Nephron progenitor cell (in vitro differentiated cells): ENCODE results near the gene SEL1L3.

ENCODE experiments used
- DNase-seq: peaks from one replicate; pipeline ENCODE4 v3.0.0; 2021
- H3K27ac Mint-ChIP-seq: 2 replicates; pipeline ENCODE4 v1.8.0; 2021; ENCODE audit warnings: mild to moderate bottlenecking, moderate library complexity, mixed read lengths
- H3K27me3 Mint-ChIP-seq: 2 replicates; pipeline ENCODE4 v1.8.0; 2021; ENCODE audit warnings: mild to moderate bottlenecking, low read depth, mixed read lengths; ENCODE audit not compliant: poor library complexity
- H3K36me3 Mint-ChIP-seq: 2 replicates; pipeline ENCODE4 v1.8.0; 2021; ENCODE audit warnings: low read depth, mixed read lengths
- H3K4me1 Mint-ChIP-seq: 2 replicates; pipeline ENCODE4 v1.8.0; 2021; ENCODE audit warnings: mixed read lengths
- H3K4me3 Mint-ChIP-seq: 2 replicates; pipeline ENCODE4 v1.8.0; 2021; ENCODE audit warnings: mild to moderate bottlenecking, moderate library complexity, mixed read lengths
- H3K9me3 Mint-ChIP-seq: 2 replicates; pipeline ENCODE4 v1.8.0; 2021; ENCODE audit warnings: mild to moderate bottlenecking, moderate library complexity, mixed read lengths
- TF ChIP-seq, protein P1 (sequence below): fragments of 200-600 bp; sonication (generic); IDR thresholded peaks from 2 replicates; pipeline ENCODE4 v1.5.0; 2021; ENCODE audit warnings: antibody characterized with exemption

Gene SEL1L3

GRCh38 chr4:25903900-25904747 lies 41.3 kb upstream of the SEL1L3 start:
- no peak overlapping the region for H3K4me3 Mint-ChIP-seq

GRCh38 chr4:25901030-25901430 lies 38.2 kb upstream of the SEL1L3 start:
- TF ChIP-seq, protein P1, sequence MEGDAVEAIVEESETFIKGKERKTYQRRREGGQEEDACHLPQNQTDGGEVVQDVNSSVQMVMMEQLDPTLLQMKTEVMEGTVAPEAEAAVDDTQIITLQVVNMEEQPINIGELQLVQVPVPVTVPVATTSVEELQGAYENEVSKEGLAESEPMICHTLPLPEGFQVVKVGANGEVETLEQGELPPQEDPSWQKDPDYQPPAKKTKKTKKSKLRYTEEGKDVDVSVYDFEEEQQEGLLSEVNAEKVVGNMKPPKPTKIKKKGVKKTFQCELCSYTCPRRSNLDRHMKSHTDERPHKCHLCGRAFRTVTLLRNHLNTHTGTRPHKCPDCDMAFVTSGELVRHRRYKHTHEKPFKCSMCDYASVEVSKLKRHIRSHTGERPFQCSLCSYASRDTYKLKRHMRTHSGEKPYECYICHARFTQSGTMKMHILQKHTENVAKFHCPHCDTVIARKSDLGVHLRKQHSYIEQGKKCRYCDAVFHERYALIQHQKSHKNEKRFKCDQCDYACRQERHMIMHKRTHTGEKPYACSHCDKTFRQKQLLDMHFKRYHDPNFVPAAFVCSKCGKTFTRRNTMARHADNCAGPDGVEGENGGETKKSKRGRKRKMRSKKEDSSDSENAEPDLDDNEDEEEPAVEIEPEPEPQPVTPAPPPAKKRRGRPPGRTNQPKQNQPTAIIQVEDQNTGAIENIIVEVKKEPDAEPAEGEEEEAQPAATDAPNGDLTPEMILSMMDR = no peak
- Mint-ChIP-seq H3K4me3 (no peak overlapping the region), H3K9me3 (no peaks in the 10 kb centered on the region), H3K36me3 (no peaks in the 10 kb centered on the region), H3K27ac (no peak overlapping the region), H3K27me3 (peaks cover 4% of the 10 kb centered on the region), H3K4me1 (peaks cover 7% of the 10 kb centered on the region)
- no peak for DNase-seq

More at GRCh38 chr4:25903900-25904747, 41.3 kb upstream of the SEL1L3 start:
- H3K36me3 Mint-ChIP-seq = no peaks in the 10 kb centered on the region
- H3K9me3 Mint-ChIP-seq = peaks cover 13% of the 10 kb centered on the region
- H3K4me1 Mint-ChIP-seq = peaks cover 7% of the 10 kb centered on the region
- H3K27ac Mint-ChIP-seq = no peak overlapping the region
- DNase-seq = no peak
- H3K27me3 Mint-ChIP-seq = peaks cover 18% of the 10 kb centered on the region
- TF ChIP-seq, protein P1 = no peak

DNA sequence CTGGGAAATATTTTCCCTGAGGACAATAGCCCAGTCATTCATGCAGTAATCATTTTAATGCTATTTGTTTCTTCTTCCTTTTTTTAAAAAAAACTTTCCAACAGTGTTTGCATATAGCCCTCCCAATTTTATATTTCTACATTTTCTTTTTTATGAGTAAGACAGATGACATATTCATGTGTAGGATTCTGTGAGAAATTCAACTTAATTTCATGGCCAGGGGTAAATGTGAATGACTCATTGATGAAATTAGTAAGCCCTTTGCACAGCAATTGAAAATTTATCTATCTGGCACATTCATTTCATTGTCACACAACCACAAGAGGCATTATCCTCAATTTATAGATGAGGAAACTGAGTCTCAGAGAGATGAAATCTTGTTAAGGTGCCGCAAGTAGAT lies 37.5 kb upstream of the SEL1L3 start:
- H3K4me1 Mint-ChIP-seq = peaks cover 7% of the 10 kb centered on the region
- no peaks in the 10 kb centered on the region for H3K9me3 Mint-ChIP-seq
- DNase-seq = no peak
- no peak overlapping the region for H3K4me3 Mint-ChIP-seq
- no peak overlapping the region for H3K27ac Mint-ChIP-seq
- H3K36me3 Mint-ChIP-seq = no peaks in the 10 kb centered on the region
- H3K27me3 Mint-ChIP-seq = peaks cover 4% of the 10 kb centered on the region
- TF ChIP-seq, protein P1 = no peak

DNA sequence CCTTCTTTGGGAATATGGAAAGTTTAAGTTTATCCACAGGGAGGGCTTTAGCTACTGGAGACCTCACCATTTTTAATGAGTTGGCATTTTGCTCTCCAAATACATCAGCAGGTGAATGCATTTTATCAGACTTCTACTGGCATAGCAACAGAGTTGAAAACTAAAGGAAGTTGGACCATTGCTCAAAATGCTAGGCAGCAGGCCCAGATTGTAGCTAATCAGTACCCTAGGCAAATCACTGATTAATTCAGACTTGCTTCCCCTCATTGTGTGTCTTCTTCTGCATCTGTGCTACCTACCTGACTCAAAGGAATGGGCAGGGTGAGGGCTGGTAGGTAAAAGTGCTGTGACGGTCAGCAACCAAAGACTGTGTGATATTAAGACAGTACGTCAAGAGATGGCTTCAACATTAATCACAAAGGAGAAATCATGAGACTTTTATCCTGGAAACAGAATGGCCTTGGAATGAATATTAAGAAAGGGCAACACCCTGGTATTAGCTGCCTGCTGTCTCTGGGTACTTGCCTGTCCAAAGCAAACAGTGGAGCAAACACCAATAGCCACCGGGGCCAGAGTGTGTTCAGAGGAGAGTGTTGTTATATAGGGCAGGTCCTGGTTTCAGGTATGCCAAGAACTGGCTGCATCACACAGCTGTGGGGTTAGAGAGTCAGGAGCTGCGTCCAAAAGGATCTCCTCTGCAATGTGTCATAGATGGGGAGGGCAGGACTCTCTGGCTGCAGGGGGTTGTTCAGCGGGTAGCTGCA lies 34.2 kb upstream of the SEL1L3 start:
- no peak overlapping the region for H3K27ac Mint-ChIP-seq
- no peaks in the 10 kb centered on the region for H3K36me3 Mint-ChIP-seq
- peaks cover under 1% of the 10 kb centered on the region for H3K4me1 Mint-ChIP-seq
- H3K4me3 Mint-ChIP-seq = no peak overlapping the region
- no peak for DNase-seq
- peaks cover 7% of the 10 kb centered on the region for H3K27me3 Mint-ChIP-seq
- TF ChIP-seq, protein P1 = no peak
- no peaks in the 10 kb centered on the region for H3K9me3 Mint-ChIP-seq

DNA sequence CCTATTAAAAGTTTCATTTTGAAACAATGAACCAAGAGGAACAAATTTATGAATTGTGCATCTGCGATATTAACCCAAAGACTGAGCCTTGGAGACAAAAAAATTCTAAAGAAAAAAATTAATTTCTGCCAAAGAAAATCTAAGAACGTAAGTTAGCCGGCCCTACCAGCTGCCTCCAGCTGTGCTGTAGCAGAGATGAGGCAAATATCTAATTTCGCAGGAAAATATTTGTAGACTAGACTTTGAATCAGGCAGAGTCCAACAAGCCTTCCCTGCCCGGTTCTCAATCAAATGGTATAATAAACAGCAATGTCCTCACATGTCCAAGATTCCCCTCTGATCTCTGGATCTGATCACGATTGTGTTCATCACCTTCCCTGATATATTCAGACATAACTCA lies 30.0 kb upstream of the SEL1L3 start:
- H3K9me3 Mint-ChIP-seq = no peaks in the 10 kb centered on the region
- no peaks in the 10 kb centered on the region for H3K36me3 Mint-ChIP-seq
- TF ChIP-seq, protein P1 = no peak
- H3K4me1 Mint-ChIP-seq = peaks cover 23% of the 10 kb centered on the region
- H3K27ac Mint-ChIP-seq = no peak overlapping the region
- H3K27me3 Mint-ChIP-seq = peaks cover 3% of the 10 kb centered on the region
- H3K4me3 Mint-ChIP-seq = no peak overlapping the region
- DNase-seq = no peak
